Measurements from ENCODE around the gene IRAK1BP1.
"Not testable (repeated sequence)": the region's sequence is repeated elsewhere in the genome, so short reads cannot be mapped to it uniquely, and the experiment has no call there.

The IRAK1BP1 gene

GRCh38 chr6:78889901-78890300 lies 22.6 kb downstream of the IRAK1BP1 start:
- DNase-seq (ENCODE audit: low spot score): not testable (repeated sequence)

GRCh38 chr6:78896227-78896626 lies 28.9 kb downstream of the IRAK1BP1 start:
- no peak for DNase-seq (ENCODE audit: low spot score)

GRCh38 chr6:78908621-78909020 lies 41.3 kb downstream of the IRAK1BP1 start:
- no peak for DNase-seq (ENCODE audit: low spot score)

- peak; percentile 52 for DNase-seq (ENCODE audit: low spot score)
Observed at GRCh38 chr6:78909391-78909790, 42.0 kb downstream of the IRAK1BP1 start.

- no peak for DNase-seq (ENCODE audit: low spot score)
Observed at GRCh38 chr6:78910010-78910409, 42.7 kb downstream of the IRAK1BP1 start.

- DNase-seq (ENCODE audit: low spot score): no peak
Observed at GRCh38 chr6:78910591-78911171, 43.3 kb downstream of the IRAK1BP1 start.

- DNase-seq (ENCODE audit: low spot score): no peak
Observed at GRCh38 chr6:78911218-78911940, 44.0 kb downstream of the IRAK1BP1 start.

- no peak for DNase-seq (ENCODE audit: low spot score)
Observed at GRCh38 chr6:78916411-78916810, 49.1 kb downstream of the IRAK1BP1 start.

- DNase-seq (ENCODE audit: low spot score): no peak
Observed at GRCh38 chr6:78917788-78918187, 50.4 kb downstream of the IRAK1BP1 start.

- not testable (repeated sequence) for DNase-seq (ENCODE audit: low spot score)
Observed at GRCh38 chr6:78921168-78921567, 53.8 kb downstream of the IRAK1BP1 start.

GRCh38 chr6:78925317-78925716 lies 58.0 kb downstream of the IRAK1BP1 start:
- no peak for DNase-seq (ENCODE audit: low spot score)

- no peak for DNase-seq (ENCODE audit: low spot score)
Observed at GRCh38 chr6:78935553-78935952, 68.2 kb downstream of the IRAK1BP1 start.

GRCh38 chr6:78936515-78936914 lies 69.2 kb downstream of the IRAK1BP1 start:
- no peak for DNase-seq (ENCODE audit: low spot score)

- peak; percentile 2 for DNase-seq (ENCODE audit: low spot score)
Observed at GRCh38 chr6:78942446-78942845, 75.1 kb downstream of the IRAK1BP1 start.

GRCh38 chr6:78947529-78947928 lies 80.2 kb downstream of the IRAK1BP1 start:
- no peak for DNase-seq (ENCODE audit: low spot score)

- DNase-seq (ENCODE audit: low spot score): no peak
Observed at GRCh38 chr6:78947962-78948361, 80.6 kb downstream of the IRAK1BP1 start.

GRCh38 chr6:78948785-78949184 lies 81.4 kb downstream of the IRAK1BP1 start:
- no peak for DNase-seq (ENCODE audit: low spot score)

- no peak for DNase-seq (ENCODE audit: low spot score)
Observed at GRCh38 chr6:78952362-78952761, 85.0 kb downstream of the IRAK1BP1 start.

Measured in AG08395 (cell line).